GM12878 (cell line): Measurements from ENCODE around the gene ZFAND2B. TPM values are rescaled to one million over a fixed set of nuclear protein-coding genes. Genes with fewer than 3 reads are reported as not detected.
A peak's percentile ranks its signal among the peaks of the same experiment; 100 is the strongest.

Experiments used
- ESRRA ChIP-seq: IDR thresholded peaks from 2 replicates; pipeline ENCODE4 v1.6.1; 2012; ENCODE audit warnings: mild to moderate bottlenecking, low read length, improper control_type of control experiment
- FOS ChIP-seq: IDR thresholded peaks from 3 replicates; pipeline ENCODE4 v1.6.1; 2011; ENCODE audit warnings: borderline replicate concordance; ENCODE audit not compliant: insufficient read length; ENCODE audit errors: extremely low read depth
- GABPA ChIP-seq: IDR thresholded peaks from 2 replicates; pipeline ENCODE4 v1.6.1; 2014; ENCODE audit warnings: antibody characterized with exemption, low read depth, mild to moderate bottlenecking, inconsistent platforms
- HDGF ChIP-seq: fragments of 450-650 bp; IDR thresholded peaks from 2 replicates; pipeline ENCODE4 v1.6.1; 2016; ENCODE audit warnings: antibody characterized with exemption
- KLF5 ChIP-seq: fragments of 450-650 bp; IDR thresholded peaks from 2 replicates; pipeline ENCODE4 v1.6.1; 2014; ENCODE audit warnings: mild to moderate bottlenecking; ENCODE audit not compliant: partially characterized antibody
- NFXL1 ChIP-seq: fragments of 450-650 bp; IDR thresholded peaks from 2 replicates; pipeline ENCODE4 v1.6.1; 2017; ENCODE audit warnings: antibody characterized with exemption, mild to moderate bottlenecking, borderline replicate concordance
- NR2C1 ChIP-seq: fragments of 450-650 bp; IDR thresholded peaks from 2 replicates; pipeline ENCODE4 v1.6.1; 2017; ENCODE audit warnings: antibody characterized with exemption, mild to moderate bottlenecking, moderate library complexity
- RAD21 ChIP-seq: IDR thresholded peaks from 2 replicates; pipeline ENCODE4 v1.6.1; 2011; ENCODE audit warnings: mild to moderate bottlenecking, low read depth, low read length, moderate library complexity; ENCODE audit not compliant: insufficient read depth
- SMC3 ChIP-seq: IDR thresholded peaks from 2 replicates; pipeline ENCODE4 v1.6.1; 2011; ENCODE audit warnings: low read length, improper control_type of control experiment, borderline replicate concordance
- STAT3 ChIP-seq: IDR thresholded peaks from 2 replicates; pipeline ENCODE4 v1.6.1; 2011; ENCODE audit warnings: low read depth, low read length, improper control_type of control experiment
- ZNF24 ChIP-seq: fragments of 450-650 bp; IDR thresholded peaks from 2 replicates; pipeline ENCODE4 v1.6.1; 2017; ENCODE audit warnings: antibody characterized with exemption, mild to moderate bottlenecking
- polyA plus RNA-seq, 11 experiments: library from polyadenylated mRNA; depleted of rRNA in 4 of 11; unstranded in 6 of 11; stranded (reverse) in 5 of 11; fragments of >200 nt; fragmentation: Nextera tagmentation in 4 of 11; fragmentation: Illumina TruSeq in 1 of 11; extraction: Ambion mirVana in 4 of 11; extraction: Trizol in 1 of 11; gene quantifications; 1 replicate in 1 of 11; 2 replicates in 10 of 11; pipeline versions ENCODE4 v1.2.1 to v1.2.3, GENCODE V29; 2011 to 2016; ENCODE audit warnings: inconsistent platforms in 2 of 11, missing spikeins in 2 of 11, low read depth in 1 of 11
- total RNA-seq, 4 experiments: library from RNA; depleted of rRNA in 3 of 4; stranded (reverse); fragments of >200 nt in 3 of 4; fragmentation: Illumina TruSeq in 1 of 4; extraction: Trizol in 1 of 4; gene quantifications; 2 replicates each; pipeline versions ENCODE4 v1.2.1 to v1.2.3, GENCODE V29; 2013 to 2021
- TF ChIP-seq, protein P1 (sequence below): fragments of 450-650 bp; conservative IDR thresholded peaks from 2 replicates; pipeline ENCODE4 v1.6.1; 2017; ENCODE audit warnings: mild to moderate bottlenecking, moderate library complexity
- TF ChIP-seq, protein P2 (sequence below): fragments of 450-650 bp; IDR thresholded peaks from 2 replicates; pipeline ENCODE4 v1.6.1; 2017; ENCODE audit warnings: low read depth, mild to moderate bottlenecking, moderate library complexity
- TF ChIP-seq, protein P3 (sequence below): fragments of 450-650 bp; IDR thresholded peaks from 2 replicates; pipeline ENCODE4 v1.6.1; 2017; ENCODE audit warnings: mild to moderate bottlenecking, low read depth, inconsistent platforms; ENCODE audit not compliant: poor library complexity, severe bottlenecking
- TF ChIP-seq, protein P4 (sequence below): fragments of 150-350 bp; IDR thresholded peaks from 2 replicates; pipeline ENCODE4 v1.6.1; 2014; ENCODE audit warnings: mild to moderate bottlenecking, low read depth, low read length

Gene ZFAND2B
- total and polyA plus RNA-seq, 10 of the 15 experiments (the other 5 are each of a cell fraction or from before 2014, with no cell fraction given) = 5.4 to 28.1 (median 22.4) TPM

DNA sequence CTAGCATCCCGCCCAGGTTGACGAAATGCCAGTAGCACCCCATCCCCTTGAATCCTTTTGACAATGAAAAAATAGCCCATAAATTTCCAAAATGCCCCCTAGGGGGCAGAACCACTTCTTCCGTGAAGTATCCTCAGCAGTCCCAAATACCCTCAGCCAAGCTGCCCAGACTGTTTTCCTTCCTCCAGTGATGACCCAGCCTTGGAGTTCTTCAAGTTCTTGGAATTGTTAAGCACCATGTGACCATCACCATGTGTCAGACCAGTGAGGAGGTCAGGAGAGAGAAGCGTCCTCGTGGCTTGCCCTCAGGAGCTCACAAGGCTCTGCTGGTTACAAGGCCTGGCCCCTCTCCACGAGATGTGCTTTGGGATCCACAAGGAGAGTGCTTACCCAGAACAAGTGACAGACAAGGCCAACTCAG lies 35.3 kb upstream of the ZFAND2B start (continued):
- TF ChIP-seq, protein P1, sequence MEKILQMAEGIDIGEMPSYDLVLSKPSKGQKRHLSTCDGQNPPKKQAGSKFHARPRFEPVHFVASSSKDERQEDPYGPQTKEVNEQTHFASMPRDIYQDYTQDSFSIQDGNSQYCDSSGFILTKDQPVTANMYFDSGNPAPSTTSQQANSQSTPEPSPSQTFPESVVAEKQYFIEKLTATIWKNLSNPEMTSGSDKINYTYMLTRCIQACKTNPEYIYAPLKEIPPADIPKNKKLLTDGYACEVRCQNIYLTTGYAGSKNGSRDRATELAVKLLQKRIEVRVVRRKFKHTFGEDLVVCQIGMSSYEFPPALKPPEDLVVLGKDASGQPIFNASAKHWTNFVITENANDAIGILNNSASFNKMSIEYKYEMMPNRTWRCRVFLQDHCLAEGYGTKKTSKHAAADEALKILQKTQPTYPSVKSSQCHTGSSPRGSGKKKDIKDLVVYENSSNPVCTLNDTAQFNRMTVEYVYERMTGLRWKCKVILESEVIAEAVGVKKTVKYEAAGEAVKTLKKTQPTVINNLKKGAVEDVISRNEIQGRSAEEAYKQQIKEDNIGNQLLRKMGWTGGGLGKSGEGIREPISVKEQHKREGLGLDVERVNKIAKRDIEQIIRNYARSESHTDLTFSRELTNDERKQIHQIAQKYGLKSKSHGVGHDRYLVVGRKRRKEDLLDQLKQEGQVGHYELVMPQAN = no peak
- no peak for TF ChIP-seq FOS
- no peak for TF ChIP-seq ZNF24
- TF ChIP-seq KLF5 = no peak
- TF ChIP-seq, protein P2, sequence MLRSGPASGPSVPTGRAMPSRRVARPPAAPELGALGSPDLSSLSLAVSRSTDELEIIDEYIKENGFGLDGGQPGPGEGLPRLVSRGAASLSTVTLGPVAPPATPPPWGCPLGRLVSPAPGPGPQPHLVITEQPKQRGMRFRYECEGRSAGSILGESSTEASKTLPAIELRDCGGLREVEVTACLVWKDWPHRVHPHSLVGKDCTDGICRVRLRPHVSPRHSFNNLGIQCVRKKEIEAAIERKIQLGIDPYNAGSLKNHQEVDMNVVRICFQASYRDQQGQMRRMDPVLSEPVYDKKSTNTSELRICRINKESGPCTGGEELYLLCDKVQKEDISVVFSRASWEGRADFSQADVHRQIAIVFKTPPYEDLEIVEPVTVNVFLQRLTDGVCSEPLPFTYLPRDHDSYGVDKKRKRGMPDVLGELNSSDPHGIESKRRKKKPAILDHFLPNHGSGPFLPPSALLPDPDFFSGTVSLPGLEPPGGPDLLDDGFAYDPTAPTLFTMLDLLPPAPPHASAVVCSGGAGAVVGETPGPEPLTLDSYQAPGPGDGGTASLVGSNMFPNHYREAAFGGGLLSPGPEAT = no peak
- TF ChIP-seq STAT3 = no peak
- TF ChIP-seq ESRRA = no peak
- TF ChIP-seq RAD21 = peak; percentile 52
- TF ChIP-seq NFXL1 = no peak
- TF ChIP-seq, protein P3, sequence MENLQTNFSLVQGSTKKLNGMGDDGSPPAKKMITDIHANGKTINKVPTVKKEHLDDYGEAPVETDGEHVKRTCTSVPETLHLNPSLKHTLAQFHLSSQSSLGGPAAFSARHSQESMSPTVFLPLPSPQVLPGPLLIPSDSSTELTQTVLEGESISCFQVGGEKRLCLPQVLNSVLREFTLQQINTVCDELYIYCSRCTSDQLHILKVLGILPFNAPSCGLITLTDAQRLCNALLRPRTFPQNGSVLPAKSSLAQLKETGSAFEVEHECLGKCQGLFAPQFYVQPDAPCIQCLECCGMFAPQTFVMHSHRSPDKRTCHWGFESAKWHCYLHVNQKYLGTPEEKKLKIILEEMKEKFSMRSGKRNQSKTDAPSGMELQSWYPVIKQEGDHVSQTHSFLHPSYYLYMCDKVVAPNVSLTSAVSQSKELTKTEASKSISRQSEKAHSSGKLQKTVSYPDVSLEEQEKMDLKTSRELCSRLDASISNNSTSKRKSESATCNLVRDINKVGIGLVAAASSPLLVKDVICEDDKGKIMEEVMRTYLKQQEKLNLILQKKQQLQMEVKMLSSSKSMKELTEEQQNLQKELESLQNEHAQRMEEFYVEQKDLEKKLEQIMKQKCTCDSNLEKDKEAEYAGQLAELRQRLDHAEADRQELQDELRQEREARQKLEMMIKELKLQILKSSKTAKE = no peak
- TF ChIP-seq NR2C1 = no peak
- no peak for TF ChIP-seq HDGF
- TF ChIP-seq, protein P4, sequence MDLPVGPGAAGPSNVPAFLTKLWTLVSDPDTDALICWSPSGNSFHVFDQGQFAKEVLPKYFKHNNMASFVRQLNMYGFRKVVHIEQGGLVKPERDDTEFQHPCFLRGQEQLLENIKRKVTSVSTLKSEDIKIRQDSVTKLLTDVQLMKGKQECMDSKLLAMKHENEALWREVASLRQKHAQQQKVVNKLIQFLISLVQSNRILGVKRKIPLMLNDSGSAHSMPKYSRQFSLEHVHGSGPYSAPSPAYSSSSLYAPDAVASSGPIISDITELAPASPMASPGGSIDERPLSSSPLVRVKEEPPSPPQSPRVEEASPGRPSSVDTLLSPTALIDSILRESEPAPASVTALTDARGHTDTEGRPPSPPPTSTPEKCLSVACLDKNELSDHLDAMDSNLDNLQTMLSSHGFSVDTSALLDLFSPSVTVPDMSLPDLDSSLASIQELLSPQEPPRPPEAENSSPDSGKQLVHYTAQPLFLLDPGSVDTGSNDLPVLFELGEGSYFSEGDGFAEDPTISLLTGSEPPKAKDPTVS = no peak
- TF ChIP-seq SMC3 = peak; percentile 39; the same call in 1 of the 2 replicates
- TF ChIP-seq GABPA = no peak
